K562 (cell line): ENCODE data around the gene C16orf96. TPM values are rescaled to one million over a fixed set of nuclear protein-coding genes. Genes with fewer than 3 reads are reported as not detected.

Experiments used
- CBX2 ChIP-seq: fragments of 200-600 bp; sonication (generic); IDR thresholded peaks from one replicate; pipeline ENCODE4 v1.6.1; 2012; ENCODE audit warnings: mild to moderate bottlenecking, low read length, inconsistent platforms; ENCODE audit not compliant: insufficient read depth, poor library complexity, severe bottlenecking
- CC2D1A ChIP-seq: fragments of 450-650 bp; IDR thresholded peaks from 2 replicates; pipeline ENCODE4 v1.6.1; 2017; ENCODE audit warnings: mild to moderate bottlenecking
- ELF2 ChIP-seq: fragments of 250-450 bp; sonication (Bioruptor Pico); IDR thresholded peaks from 2 replicates; pipeline ENCODE4 v1.5.0; 2021; ENCODE audit warnings: mild to moderate bottlenecking
- EP300 ChIP-seq: IDR thresholded peaks from 2 replicates; pipeline ENCODE4 v1.6.1; 2012; ENCODE audit warnings: low read length, improper control_type of control experiment
- FOSL1 ChIP-seq: fragments of 200-800 bp; sonication (Bioruptor generic); conservative IDR thresholded peaks from 2 replicates; pipeline ENCODE4 v1.6.1; 2016; ENCODE audit warnings: missing genetic modification characterization, missing compliant biosample characterization
- HDAC2 ChIP-seq: fragments of 450-650 bp; IDR thresholded peaks from 2 replicates; pipeline ENCODE4 v1.6.1; 2016; ENCODE audit warnings: mild to moderate bottlenecking
- HEY1 ChIP-seq: fragments of 250-450 bp; sonication (Bioruptor Pico); IDR thresholded peaks from 2 replicates; pipeline ENCODE4 v1.5.0; 2020; ENCODE audit warnings: mild to moderate bottlenecking, moderate library complexity, borderline replicate concordance
- HSF4 ChIP-seq: fragments of 250-450 bp; sonication (Bioruptor Pico); IDR thresholded peaks from 2 replicates; pipeline ENCODE4 v2.1.2; 2022; ENCODE audit warnings: mild to moderate bottlenecking, moderate library complexity, borderline replicate concordance
- IFI16 ChIP-seq: fragments of 250-450 bp; sonication (Bioruptor Pico); IDR thresholded peaks from 2 replicates; pipeline ENCODE4 v2.1.2; 2022; ENCODE audit warnings: mild to moderate bottlenecking, inconsistent platforms
- KLF10 ChIP-seq: fragments of 250-450 bp; sonication (Bioruptor Pico); IDR thresholded peaks from 2 replicates; pipeline ENCODE4 v1.6.1; 2021; ENCODE audit warnings: matching md5 sums
- LEF1 ChIP-seq: fragments of 450-650 bp; IDR thresholded peaks from 2 replicates; pipeline ENCODE4 v1.6.1; 2016; ENCODE audit warnings: mild to moderate bottlenecking
- POLR2AphosphoS2 ChIP-seq: IDR thresholded peaks from 2 replicates; pipeline ENCODE4 v1.6.1; 2012; ENCODE audit warnings: low read length, improper control_type of control experiment
- RBFOX2 ChIP-seq: fragments of 200-400 bp; formaldehyde crosslinking; IDR thresholded peaks from 2 replicates; pipeline ENCODE4 v1.6.1; 2017; ENCODE audit warnings: low read depth, mild to moderate bottlenecking, low read length, moderate library complexity
- SMAD1 ChIP-seq: fragments of 150-350 bp; IDR thresholded peaks from 2 replicates; pipeline ENCODE4 v1.6.1; 2014; ENCODE audit warnings: low read length, low read depth; ENCODE audit not compliant: partially characterized antibody
- SMARCA5 ChIP-seq: fragments of 450-650 bp; IDR thresholded peaks from 2 replicates; pipeline ENCODE4 v1.6.1; 2016
- ZNF165 ChIP-seq: fragments of 250-450 bp; sonication (Bioruptor Pico); IDR thresholded peaks from 2 replicates; pipeline ENCODE4 v1.4.0; 2020; ENCODE audit warnings: borderline replicate concordance
- ZNF644 ChIP-seq: fragments of 200-800 bp; sonication (Bioruptor generic); IDR thresholded peaks from 2 replicates; pipeline ENCODE4 v1.6.1; 2016; ENCODE audit warnings: low read depth, missing genetic modification characterization, missing compliant biosample characterization
- ZNF699 ChIP-seq: fragments of 250-450 bp; sonication (Bioruptor Pico); IDR thresholded peaks from 2 replicates; pipeline ENCODE4 v1.8.0; 2021; ENCODE audit warnings: mild to moderate bottlenecking, moderate library complexity; ENCODE audit not compliant: insufficient replicate concordance
- polyA plus RNA-seq, 8 experiments: library from polyadenylated mRNA; depleted of rRNA in 4 of 8; stranded (reverse) in 5 of 8; unstranded in 3 of 8; fragments of >200 nt; fragmentation: Nextera tagmentation in 2 of 8; fragmentation: Illumina TruSeq in 1 of 8; extraction: Ambion mirVana in 2 of 8; extraction: Trizol in 1 of 8; gene quantifications; 2 replicates each; pipeline versions ENCODE4 v1.2.1 to v1.2.3, GENCODE V29; 2011 to 2014; ENCODE audit warnings: inconsistent platforms in 1 of 8, missing spikeins in 1 of 8
- total RNA-seq, 7 experiments: library from RNA; depleted of rRNA in 6 of 7; stranded (reverse); fragments of >200 nt in 6 of 7; fragmentation: Illumina TruSeq in 2 of 7; extraction: Trizol in 2 of 7; gene quantifications; 2 replicates each; pipeline versions ENCODE4 v1.2.1 to v1.2.3, GENCODE V29; 2011 to 2021; ENCODE audit warnings: low replicate concordance in 1 of 7
- TF ChIP-seq, protein P1 (sequence below): fragments of 250-450 bp; sonication (Bioruptor Pico); IDR thresholded peaks from 2 replicates; pipeline ENCODE4 v1.4.0; 2020; ENCODE audit warnings: mild to moderate bottlenecking, moderate library complexity
- TF ChIP-seq, protein P2 (sequence below): fragments of 250-450 bp; sonication (Bioruptor Pico); IDR thresholded peaks from 2 replicates; pipeline ENCODE4 v1.4.0; 2020; ENCODE audit warnings: mild to moderate bottlenecking
- TF ChIP-seq, protein P3 (sequence below): sonication (generic); formaldehyde crosslinking; IDR thresholded peaks from 2 replicates; pipeline ENCODE4 v1.9.0; 2022; ENCODE audit warnings: mild to moderate bottlenecking, missing genetic modification reagents

The C16orf96 gene
- total and polyA plus RNA-seq, 9 of the 15 experiments (the other 6 are each of a cell fraction or from before 2014, with no cell fraction given): not detected

DNA sequence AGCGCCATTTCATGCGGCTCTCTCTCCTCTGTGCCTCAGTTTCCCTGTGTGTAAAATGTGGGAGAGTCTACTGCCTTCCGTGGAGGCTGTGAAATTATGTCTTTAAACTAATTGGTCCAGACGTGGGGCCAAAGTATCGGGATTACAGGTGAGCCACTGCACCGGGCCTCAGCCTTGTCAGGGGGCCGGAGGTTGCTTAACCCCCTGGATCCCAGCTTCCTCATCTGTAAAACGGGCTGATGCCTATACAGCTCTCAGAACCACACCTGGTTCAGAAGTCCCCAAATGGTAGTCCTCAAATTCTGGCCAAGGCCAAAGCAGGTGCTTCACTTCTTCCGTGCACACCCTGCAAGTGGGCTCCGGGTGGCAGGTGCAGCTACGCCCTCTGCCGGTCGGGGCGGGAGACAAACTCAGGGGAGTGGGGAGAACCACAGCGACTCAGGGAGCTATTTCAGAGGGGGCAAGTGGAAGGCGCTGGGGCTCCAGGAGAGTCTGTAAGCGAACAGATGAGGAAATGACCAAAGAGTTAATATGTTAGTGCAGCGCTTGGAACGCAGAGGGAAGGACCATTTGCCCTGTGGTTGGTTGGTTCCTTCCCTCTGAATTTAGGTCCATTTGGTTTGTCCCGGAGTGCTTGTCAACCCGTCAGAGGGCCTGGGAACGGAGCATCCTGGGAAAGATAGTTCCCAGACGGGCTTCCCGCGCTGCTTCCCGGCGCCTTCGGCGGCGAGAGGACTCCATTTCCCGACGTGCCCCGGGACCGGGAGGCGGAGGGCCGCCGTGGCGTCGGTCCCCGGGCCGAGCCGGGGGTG lies 68.1 kb downstream of the C16orf96 start, which contains the start of gene MGRN1 (continued):
- TF ChIP-seq POLR2AphosphoS2 (no peak), HEY1 (CRISPR knock-in tag) (no peak), ZNF699 (CRISPR knock-in tag) (no peak), LEF1 (no peak), ELF2 (CRISPR knock-in tag) (no peak), HDAC2 (peak; percentile 87), ZNF165 (CRISPR knock-in tag) (no peak), KLF10 (no peak), EP300 (no peak; the same call in 1 of the 2 replicates), SMARCA5 (0 out of 2 replicates have a peak, but pooled peaks have one; percentile 35), FOSL1 (tag) (peak; percentile 34; the same call in 1 of the 2 replicates), IFI16 (CRISPR knock-in tag) (no peak), HSF4 (CRISPR knock-in tag) (no peak), RBFOX2 (no peak), ZNF644 (tag) (peak; percentile 79; the same call in 1 of the 2 replicates), SMAD1 (no peak), CBX2 (no peak), CC2D1A (peak; percentile 61; the same call in 1 of the 2 replicates)
- TF ChIP-seq, protein P1, sequence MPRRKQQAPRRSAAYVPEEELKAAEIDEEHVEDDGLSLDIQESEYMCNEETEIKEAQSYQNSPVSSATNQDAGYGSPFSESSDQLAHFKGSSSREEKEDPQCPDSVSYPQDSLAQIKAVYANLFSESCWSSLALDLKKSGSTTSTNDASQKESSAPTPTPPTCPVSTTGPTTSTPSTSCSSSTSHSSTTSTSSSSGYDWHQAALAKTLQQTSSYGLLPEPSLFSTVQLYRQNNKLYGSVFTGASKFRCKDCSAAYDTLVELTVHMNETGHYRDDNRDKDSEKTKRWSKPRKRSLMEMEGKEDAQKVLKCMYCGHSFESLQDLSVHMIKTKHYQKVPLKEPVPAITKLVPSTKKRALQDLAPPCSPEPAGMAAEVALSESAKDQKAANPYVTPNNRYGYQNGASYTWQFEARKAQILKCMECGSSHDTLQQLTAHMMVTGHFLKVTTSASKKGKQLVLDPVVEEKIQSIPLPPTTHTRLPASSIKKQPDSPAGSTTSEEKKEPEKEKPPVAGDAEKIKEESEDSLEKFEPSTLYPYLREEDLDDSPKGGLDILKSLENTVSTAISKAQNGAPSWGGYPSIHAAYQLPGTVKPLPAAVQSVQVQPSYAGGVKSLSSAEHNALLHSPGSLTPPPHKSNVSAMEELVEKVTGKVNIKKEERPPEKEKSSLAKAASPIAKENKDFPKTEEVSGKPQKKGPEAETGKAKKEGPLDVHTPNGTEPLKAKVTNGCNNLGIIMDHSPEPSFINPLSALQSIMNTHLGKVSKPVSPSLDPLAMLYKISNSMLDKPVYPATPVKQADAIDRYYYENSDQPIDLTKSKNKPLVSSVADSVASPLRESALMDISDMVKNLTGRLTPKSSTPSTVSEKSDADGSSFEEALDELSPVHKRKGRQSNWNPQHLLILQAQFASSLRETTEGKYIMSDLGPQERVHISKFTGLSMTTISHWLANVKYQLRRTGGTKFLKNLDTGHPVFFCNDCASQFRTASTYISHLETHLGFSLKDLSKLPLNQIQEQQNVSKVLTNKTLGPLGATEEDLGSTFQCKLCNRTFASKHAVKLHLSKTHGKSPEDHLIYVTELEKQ: no peak
- TF ChIP-seq, protein P2, sequence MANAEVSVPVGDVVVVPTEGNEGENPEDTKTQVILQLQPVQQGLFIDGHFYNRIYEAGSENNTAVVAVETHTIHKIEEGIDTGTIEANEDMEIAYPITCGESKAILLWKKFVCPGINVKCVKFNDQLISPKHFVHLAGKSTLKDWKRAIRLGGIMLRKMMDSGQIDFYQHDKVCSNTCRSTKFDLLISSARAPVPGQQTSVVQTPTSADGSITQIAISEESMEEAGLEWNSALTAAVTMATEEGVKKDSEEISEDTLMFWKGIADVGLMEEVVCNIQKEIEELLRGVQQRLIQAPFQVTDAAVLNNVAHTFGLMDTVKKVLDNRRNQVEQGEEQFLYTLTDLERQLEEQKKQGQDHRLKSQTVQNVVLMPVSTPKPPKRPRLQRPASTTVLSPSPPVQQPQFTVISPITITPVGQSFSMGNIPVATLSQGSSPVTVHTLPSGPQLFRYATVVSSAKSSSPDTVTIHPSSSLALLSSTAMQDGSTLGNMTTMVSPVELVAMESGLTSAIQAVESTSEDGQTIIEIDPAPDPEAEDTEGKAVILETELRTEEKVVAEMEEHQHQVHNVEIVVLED (CRISPR knock-in tag): peak; percentile 88
- TF ChIP-seq, protein P3, sequence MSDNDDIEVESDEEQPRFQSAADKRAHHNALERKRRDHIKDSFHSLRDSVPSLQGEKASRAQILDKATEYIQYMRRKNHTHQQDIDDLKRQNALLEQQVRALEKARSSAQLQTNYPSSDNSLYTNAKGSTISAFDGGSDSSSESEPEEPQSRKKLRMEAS (CRISPR knock-in tag): peak; percentile 85
